NCI-H82 treated with DMSO at 0.1 percent for 48 hours (cell line): ENCODE measurements around the gene TNRC6C.

Experiments used
- DNase-seq: peaks from one replicate; lab custom pipeline; 2025; ENCODE audit not compliant: unreplicated experiment; lab: John Stamatoyannopoulos, UW

The TNRC6C gene, protein sequence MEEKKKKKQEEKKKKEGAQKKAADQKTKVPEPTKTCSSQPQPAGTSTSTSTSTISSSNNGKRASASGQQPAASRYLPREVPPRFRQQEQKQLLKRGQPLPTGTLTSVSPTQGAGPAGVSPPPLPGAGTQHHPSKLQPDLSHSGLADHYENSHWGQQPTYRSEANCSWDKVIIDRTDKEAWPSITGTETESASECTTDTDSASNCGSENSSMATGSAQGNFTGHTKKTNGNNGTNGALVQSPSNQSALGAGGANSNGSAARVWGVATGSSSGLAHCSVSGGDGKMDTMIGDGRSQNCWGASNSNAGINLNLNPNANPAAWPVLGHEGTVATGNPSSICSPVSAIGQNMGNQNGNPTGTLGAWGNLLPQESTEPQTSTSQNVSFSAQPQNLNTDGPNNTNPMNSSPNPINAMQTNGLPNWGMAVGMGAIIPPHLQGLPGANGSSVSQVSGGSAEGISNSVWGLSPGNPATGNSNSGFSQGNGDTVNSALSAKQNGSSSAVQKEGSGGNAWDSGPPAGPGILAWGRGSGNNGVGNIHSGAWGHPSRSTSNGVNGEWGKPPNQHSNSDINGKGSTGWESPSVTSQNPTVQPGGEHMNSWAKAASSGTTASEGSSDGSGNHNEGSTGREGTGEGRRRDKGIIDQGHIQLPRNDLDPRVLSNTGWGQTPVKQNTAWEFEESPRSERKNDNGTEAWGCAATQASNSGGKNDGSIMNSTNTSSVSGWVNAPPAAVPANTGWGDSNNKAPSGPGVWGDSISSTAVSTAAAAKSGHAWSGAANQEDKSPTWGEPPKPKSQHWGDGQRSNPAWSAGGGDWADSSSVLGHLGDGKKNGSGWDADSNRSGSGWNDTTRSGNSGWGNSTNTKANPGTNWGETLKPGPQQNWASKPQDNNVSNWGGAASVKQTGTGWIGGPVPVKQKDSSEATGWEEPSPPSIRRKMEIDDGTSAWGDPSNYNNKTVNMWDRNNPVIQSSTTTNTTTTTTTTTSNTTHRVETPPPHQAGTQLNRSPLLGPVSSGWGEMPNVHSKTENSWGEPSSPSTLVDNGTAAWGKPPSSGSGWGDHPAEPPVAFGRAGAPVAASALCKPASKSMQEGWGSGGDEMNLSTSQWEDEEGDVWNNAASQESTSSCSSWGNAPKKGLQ (N-terminal part only)

DNA sequence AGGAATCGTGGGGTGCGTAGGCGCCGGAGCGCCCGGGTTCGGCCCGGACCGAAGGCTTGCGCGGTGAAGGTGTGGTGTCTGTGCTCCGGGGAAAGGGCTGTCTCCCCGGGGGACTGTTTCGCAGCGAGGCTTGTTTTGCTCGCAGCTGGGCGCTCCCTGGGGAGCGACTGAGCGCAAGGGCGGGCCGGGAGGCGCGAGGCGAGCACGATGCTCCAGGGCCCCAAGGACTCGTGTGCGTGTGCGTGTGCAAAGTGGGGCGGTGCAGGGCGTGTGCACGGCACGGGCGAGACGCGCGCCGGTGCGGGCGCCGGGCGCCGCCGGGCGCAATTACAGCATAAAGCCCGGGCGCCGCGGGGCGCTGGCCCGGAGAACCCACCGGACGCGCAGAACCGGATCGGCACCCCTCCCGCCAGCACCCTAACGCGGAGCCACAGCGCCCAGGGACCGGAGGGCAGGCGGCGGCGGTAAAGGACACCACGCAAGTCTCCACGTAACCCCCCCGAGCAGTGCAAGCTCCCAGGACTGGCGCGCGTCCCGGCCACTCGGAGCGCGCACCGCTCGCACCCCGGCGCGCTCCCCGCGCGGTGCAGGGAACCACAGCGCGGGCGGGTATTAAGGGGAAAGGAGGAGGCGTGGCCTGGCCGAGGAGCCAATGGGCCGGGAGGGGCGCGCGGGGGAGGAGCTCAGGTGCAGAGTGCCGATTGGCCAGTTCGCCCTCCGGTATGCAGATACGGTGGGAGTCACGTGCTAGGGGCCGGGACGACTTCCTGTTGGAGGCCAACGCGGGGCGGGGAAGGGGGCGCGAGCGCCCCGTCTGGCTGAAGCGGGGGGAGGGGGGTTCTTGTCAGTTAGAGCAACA lies at the start of gene TNRC6C:
Gene TNRC6C (plus strand): TSS at position 847 of the 859 bp plus-strand sequence. CDS start 45,504 bp downstream, outside the sequence.
- DNase-seq, result peak; percentile 99

DNA sequence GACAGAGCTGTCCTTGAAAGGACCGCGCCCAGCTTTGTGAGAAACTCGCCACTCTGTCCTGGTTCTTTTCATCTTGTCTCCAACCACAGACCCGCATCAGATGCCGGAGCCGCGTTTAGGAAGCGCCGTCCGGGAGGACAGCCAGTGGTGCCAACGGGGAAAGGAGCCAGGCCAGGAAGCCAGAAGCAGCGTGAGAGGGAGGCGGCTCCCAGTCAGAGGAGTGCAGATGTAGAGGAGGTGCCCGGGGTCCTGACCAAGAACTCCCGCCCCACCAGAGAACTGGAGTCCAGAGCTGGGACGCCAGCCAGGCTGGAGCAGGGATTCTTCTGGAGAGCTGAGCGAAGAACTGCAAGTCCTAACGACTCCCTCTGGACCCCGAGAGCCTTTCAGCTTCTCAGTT lies 49.3 kb upstream of the TNRC6C start:
- DNase-seq, result no peak

DNA sequence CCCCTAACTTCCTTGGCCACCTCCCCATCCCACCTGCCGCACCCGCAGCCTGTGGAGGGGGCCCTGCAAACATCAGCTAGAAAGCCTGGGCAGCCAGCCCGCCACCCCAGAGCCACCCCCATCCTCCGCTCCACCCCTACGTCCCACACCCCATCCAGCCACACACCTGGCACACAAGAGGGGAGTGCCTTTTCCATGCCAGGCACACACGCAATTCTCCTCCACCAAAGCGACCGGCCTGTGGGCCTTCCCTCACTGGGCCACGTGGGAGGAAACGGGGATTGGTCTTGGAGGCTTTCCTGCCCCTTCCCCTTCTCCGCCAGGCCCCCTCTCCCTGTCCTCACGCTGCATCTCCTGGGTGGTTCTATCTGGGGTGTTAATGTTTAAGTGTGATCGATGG lies 48.7 kb upstream of the TNRC6C start:
- DNase-seq, result no peak

DNA sequence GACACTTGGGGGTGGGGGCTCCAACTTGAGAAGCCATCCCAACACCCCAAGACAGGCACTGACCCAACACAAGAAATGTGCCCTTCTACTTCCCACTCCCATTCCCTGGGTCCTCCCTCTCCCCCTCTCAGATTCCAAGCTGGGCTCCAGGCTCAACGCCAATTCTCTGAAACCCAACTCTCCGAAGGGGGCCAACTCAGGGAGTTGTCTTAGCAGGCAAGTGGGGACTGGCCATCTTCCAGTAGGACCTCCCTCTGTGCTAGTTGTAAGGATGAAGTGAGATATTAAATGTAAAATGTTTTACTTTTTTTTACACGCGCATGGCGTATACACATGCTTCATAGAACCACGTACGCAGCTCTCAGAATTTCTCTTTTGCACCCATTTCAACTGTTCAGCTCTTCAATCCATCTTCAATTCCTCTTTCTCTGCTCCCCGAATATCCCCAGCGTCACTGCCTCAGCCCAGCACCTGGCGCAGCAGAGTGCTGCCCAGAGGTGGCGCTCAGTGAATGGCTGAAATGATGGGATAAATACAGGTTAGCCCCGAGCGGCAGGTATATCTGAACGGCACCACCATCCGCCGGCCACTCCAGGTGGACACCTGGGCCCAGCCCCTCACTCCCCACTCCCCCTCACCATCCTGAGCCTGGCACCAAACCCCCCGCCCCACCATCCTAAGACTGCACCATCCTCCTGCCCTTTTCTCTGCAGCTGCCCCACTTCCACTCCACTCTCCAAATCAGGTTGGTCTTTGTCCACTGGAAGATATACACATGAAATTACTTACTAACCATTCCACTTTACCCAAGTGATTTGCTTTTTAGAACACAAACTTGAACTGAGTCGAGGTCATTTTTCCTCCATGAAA lies 43.9 kb upstream of the TNRC6C start:
- DNase-seq, result no peak

DNA sequence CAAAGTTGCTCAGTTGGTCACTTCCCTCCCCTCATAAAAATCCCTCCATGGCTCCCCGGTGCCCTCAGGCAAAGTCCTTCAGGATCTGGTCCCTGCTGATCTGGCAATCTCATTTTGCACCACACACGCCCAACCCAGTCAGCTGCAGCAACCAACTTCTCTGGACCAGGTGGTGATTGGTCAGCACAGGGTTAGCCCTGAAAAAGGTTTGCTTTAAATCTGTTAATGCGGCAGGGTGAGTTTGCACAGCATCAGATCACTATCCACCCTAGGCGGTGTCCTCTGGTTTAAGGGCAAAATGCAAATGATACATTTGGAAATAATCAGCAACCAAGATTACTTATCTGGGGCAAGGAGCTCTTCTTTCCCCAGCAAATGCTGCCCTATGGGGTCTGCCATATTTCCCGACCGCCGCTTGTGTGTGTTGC lies 42.9 kb upstream of the TNRC6C start:
- DNase-seq, result no peak

DNA sequence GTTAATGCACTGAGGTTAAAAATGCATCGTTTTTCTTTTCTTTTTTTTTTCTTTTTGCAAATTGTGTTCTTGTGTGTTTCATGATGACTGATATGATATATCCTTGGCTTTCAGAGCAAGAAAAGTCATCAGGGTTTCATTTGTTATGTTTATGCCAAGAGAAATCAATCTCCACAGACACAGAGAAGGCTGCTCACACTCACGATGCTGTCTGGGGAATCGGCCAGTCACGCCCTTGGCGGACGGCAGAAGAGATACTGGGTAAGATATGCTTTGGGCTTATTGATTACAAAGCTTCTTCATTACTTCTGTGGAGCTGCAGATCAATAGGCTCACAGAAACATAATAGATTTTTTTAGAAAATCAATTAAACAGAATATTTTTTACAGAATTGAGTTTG lies 42.2 kb upstream of the TNRC6C start:
- no peak for DNase-seq

DNA sequence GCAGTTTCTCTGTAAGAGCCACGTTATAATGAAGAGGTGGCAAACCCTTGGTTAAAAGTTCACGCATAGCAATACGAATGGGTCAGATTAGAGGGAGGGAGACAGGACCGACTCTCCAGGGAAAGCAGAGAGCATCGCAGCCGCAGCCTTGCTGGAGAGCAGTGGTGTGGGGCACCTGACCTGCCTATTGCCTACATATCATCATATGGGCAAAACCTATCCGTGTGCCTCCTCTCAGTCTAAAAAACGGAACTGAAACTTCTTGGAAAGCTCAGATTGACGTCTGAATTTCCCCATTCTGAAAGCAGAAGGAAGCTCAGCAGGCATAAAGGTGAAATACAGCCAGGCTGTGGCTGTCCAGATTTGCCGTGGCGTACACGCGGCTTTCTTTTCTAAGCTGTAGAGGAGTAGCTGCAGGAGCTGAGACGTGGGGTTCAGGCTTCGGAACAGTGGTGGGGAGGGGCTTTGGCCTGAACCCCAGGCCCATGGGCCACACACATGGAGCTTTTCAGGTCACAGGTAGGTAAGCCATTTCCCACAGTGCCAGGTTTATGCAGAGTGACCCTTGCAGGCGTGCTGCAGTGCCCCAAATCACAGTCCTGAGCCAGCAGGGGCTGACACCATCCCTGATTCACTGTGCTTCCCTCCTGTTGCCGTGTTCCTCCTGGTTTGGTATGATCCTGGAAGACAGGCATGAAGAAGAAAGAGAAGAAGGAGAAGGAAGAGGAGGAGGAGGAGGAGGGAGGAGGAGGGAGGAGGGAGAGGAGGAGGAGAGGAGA lies 41.6 kb upstream of the TNRC6C start:
- no peak for DNase-seq

DNA sequence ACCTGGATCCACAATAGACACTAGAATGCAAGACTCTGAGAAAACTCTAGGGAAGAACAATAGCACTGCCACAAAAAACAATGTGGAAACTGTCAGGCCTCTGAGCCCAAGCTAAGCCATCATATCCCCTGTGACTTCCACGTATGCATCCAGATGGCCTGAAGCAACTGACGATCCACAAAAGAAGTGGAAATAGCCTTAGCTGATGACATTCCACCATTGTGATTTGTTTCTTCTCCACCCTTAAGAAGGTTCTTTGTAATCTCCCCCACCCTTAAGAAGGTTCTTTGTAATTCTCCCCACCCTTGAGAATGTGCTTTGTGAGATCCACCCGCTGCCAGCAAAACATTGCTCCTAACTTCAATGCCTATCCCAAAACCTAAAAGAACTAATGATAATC lies 39.2 kb upstream of the TNRC6C start:
- no peak for DNase-seq

DNA sequence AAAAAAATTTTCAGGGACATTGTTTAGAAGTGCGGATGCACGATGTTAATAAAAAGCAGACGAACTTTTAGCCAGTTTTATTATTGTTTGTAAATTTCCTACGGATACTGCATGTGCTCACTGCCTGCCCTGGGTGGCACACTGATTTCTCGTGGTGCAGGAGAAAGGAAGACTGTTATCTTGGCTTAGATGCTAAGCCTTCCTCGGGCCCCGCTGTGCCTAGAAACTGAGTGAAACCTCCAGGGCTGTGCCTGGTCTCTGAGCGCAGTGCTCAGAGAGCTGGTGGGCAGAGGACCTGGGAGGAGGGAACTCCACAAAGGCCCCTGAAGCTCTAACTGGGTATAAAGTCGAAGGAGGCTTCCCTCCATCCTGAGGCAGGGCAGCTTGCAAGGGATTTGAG lies 35.4 kb upstream of the TNRC6C start:
- DNase-seq, result no peak

DNA sequence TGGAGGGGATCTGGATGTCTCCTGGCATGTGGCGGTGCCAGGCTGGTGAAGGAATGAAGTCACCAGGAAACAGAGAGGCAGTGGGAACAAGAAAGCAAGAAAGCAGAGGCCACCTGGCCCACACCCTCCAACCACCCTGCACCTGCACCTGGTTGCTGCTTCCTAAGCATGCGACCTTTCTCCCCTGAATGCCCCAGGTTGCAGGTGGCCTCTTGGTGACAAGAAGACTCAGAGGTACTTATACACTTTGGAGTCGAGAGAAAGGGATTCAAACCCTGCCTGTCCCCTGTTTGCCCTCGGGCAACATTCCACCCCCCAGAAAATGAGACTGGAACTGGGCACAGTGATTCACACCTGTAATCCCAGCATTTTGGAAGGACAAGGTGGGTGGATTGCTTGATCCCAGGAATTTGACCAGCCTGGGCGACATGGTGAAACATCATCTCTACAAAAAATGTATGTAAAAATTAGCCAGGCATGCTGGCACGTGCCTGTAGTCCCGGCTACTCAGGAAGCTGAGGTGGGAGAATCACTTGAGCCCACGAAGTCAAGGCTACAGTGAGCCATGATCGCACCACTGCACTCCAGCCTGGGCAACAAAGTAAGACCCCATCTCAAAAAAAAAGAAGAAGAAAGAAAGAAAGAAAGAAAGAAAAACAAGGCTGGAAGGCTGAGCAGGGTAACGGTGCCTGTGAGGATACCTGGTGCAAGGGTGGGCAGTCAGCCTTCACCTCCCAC lies 34.6 kb upstream of the TNRC6C start:
- no peak for DNase-seq

DNA sequence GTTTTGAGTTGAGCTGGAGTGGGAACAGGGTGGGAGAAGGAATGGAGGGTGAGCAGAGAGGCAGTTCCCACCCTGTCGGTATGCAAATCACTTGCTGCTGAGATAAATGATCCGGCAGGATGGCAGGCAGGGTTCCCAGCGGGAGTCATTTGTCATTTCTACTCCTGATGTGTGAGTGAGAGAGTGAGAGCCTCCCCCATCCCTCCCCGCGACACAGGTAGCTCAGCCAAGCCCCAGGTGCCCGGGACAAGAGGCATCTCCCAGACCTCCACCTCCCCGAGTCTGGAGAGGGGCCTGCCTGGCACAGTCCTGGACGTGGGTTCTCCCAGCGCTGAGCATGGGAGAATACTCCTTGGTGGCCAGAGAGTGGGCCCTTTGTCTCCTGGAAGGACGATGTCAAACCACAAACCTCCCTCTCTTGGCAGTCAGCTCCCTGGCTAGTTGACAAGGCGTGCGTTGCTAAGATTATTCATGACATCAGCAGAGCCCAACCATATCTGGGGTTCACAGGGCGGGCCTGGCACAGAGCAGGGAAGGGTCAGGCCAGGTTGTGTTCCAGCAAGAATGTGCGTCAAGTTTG lies 33.7 kb upstream of the TNRC6C start:
- DNase-seq, result no peak

DNA sequence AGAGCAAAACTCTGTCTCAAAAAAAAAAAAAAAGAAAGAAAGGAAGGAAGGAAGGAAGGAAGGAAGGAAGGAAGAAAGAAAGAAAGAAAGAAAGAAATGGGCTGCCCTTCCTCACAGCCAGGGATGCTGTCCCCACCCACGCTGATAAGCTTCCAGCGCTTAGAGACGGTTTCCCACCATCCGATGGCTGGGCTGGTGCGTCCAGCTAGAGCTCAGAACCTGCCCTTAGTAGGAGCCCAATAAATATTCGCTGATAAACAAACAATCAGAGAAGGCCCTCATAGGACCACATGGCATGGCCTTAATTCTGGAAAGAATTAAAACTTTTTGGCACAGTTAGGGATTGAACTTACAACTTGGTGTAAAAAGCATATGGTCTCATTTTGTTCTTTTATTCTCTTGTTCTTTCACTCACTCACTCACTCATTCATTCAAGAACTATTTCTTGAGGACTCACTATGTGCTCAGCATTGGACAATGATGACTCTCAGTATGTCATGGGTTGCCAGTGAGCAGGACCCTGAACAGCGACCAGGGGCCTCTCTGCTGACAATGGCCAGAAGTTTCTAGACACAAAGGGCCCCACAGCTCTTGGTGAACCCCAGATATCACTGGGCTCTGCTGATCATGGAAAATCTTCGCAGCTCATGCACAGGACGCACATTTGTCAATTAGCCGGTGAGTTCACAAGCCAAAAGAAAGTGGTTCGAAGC lies 32.5 kb upstream of the TNRC6C start:
- DNase-seq, result no peak

DNA sequence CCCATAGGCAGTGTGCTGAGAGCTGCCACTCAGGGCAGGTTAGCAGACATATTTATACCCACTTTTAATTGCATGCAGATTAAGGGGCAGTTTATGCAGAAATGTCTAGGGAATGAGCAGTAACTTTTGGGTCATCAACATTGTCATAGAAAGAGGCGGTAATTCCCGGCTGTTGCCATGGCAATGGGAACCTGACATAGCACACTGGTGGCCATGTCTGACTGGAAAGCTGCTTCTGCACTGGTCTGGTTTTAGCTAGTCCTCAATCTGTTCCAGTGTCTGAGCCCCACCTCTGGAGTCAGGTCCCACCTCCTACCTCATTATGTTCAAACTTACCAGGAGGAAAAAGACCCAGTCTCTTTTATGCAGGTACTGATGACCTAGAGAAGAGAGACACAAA lies 31.5 kb upstream of the TNRC6C start:
- DNase-seq, result no peak

DNA sequence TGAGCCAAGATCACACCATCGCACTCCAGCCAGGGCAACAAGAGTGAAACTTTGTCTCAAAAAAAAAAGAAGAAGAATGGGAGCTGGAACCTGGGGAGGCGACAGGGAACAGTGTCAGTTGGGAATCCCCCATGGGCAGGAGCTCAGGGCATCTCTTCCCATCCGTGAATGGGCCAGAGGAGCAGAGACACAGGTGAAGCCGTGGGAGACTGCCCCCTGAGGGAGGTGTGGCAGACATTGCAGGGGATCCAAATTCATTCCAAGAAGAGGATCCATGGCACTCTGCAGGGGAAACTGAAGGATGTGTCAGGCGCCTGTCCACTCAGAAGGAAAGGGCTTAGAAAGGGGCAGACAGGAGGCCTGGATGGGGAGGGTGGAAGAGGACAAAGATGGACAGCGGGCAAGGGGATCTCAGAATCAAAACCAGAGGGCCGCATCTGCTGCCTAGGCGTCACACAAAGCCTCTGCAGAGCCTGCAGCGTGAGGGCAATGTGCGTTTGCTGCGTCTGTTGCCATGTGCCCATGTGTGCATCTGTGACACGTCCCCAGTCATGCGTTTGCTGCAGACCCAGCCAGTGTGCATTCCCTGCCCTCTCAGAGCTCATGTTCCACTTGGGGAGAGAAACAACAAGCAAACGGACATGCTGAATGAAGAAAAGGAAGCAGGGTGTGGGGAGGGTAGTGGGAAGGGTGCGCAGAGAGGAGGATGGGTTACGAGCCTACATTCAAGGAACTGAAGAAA lies 30.6 kb upstream of the TNRC6C start:
- no peak for DNase-seq

DNA sequence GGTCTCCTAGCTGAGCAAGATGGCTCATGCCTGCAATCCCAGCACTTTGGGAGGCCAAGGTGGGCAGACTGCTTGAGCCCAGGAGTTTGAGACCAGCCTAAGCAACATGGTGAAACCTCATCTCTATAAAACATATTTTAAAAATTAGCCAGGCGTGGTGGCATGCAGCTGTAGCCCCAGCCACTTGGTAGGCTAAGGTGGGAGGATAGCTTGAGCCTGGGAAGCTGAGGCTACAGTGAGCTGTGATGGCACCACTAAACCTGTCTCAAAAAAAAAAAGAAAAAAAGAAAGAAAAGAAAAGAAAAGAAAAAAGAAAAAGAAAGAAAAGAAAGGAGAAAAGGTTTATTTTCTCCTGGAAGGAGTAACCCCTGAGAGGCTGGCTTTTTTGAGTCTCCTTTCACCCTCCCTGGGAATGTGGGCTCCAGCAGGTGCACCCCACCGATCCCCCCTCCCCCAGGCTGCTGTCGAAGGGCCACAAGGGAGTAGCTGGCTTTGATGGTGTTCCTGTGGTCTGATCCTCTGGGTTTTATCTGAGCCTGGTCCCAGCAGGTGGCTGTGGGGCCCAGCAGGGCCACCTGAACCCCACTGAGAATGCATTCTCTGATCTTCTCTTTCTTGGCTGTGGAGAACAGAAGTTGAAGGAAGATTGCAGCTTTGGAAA lies 29.9 kb upstream of the TNRC6C start:
- DNase-seq, result no peak

DNA sequence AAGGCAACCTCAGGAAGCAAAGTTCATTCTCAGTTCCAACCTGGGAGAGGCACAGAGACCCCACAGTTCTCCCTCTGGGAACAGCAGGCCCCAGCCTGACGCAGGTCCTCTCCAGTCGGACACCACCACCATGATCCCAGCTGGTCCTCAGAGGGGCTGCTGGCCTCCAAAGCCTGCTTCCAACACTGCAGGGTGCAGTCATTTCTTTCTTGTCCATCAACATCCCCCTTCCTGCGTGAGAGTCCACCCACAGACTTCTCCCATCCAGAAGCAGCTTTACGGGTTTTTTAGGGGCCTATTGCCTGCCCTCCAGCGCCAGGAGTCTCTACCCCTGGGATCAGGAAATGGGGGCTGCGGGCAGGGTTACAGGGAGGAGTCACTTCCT lies 29.3 kb upstream of the TNRC6C start:
- DNase-seq, result no peak
